Neural cell (in vitro differentiated cells): Measurements from ENCODE around the gene ADGRE2. TPM values are rescaled to one million over a fixed set of nuclear protein-coding genes. Genes with fewer than 3 reads are reported as not detected.
A peak's percentile ranks its signal among the peaks of the same experiment; 100 is the strongest.

Experiments used
- H2AFZ ChIP-seq: fragments of 200-600, 300-800 bp; sonication (generic), shearing (Covaris generic); 2 replicates; pipeline ENCODE4 v1.6.0; 2014; ENCODE audit warnings: low read depth, mild to moderate bottlenecking, antibody characterized with exemption, low read length, moderate library complexity
- H3F3A ChIP-seq: fragments of 200-600 bp; shearing (Covaris generic); 2 replicates; pipeline ENCODE4 v1.6.1; 2016; ENCODE audit warnings: mild to moderate bottlenecking, moderate library complexity, mixed read lengths, antibody characterized with exemption, low read length; ENCODE audit not compliant: insufficient read depth, poor library complexity, severe bottlenecking
- H3K27ac ChIP-seq: fragments of 200-600, 300-800 bp; sonication (generic), shearing (Covaris generic); 2 replicates; pipeline ENCODE4 v1.5.1; 2014; ENCODE audit warnings: mild to moderate bottlenecking, low read length, moderate library complexity
- H3K27me3 ChIP-seq: fragments of 300-800, 200-600 bp; sonication (generic), shearing (Covaris generic); 2 replicates; pipeline ENCODE4 v1.6.0; 2014; ENCODE audit warnings: mild to moderate bottlenecking, low read depth, low read length, moderate library complexity; ENCODE audit not compliant: insufficient read depth
- H3K36me3 ChIP-seq: fragments of 300-800, 200-600 bp; sonication (generic), shearing (Covaris generic); 2 replicates; pipeline ENCODE4 v1.5.1; 2014; ENCODE audit warnings: mild to moderate bottlenecking, antibody characterized with exemption, low read length, moderate library complexity; ENCODE audit not compliant: insufficient read depth
- H3K4me2 ChIP-seq: fragments of 300-800, 200-600 bp; sonication (generic), shearing (Covaris generic); 2 replicates; pipeline ENCODE4 v1.6.0; 2014; ENCODE audit warnings: mild to moderate bottlenecking, low read length
- H3K4me3 ChIP-seq: fragments of 300-800, 200-600 bp; sonication (generic), shearing (Covaris generic); 2 replicates; pipeline ENCODE4 v1.5.1; 2014; ENCODE audit warnings: mild to moderate bottlenecking, low read length, moderate library complexity
- H3K79me2 ChIP-seq: fragments of 200-600 bp; shearing (Covaris generic); replicated peaks from 2 replicates; pipeline ENCODE4 v1.6.0; 2014; ENCODE audit warnings: mild to moderate bottlenecking, low read length, moderate library complexity; ENCODE audit not compliant: insufficient read depth
- H3K9ac ChIP-seq: fragments of 300-800, 200-600 bp; sonication (generic), shearing (Covaris generic); 2 replicates; pipeline ENCODE4 v1.6.1; 2016; ENCODE audit warnings: mild to moderate bottlenecking, low read length, mixed read lengths
- H3K9me2 ChIP-seq: fragments of 200-600 bp; shearing (Covaris generic); 2 replicates; pipeline ENCODE4 v1.6.1; 2016; ENCODE audit warnings: mild to moderate bottlenecking, low read length, mixed read lengths; ENCODE audit not compliant: insufficient read depth
- H3K9me3 ChIP-seq: fragments of 200-600, 300-800 bp; sonication (generic), shearing (Covaris generic); 2 replicates; pipeline ENCODE4 v1.6.1; 2016; ENCODE audit warnings: mild to moderate bottlenecking, mixed run types, low read length, moderate library complexity, mixed read lengths
- H4K20me1 ChIP-seq: fragments of 200-600 bp; shearing (Covaris generic); 2 replicates; pipeline ENCODE4 v1.6.1; 2016; ENCODE audit warnings: mild to moderate bottlenecking, mixed run types; ENCODE audit not compliant: insufficient read depth
- CTCF ChIP-seq: fragments of 450-650 bp; IDR thresholded peaks from 2 replicates; pipeline ENCODE4 v1.5.1; 2014; ENCODE audit warnings: antibody characterized with exemption, mild to moderate bottlenecking, moderate library complexity; ENCODE audit not compliant: poor library complexity, severe bottlenecking
- EP300 ChIP-seq: fragments of 450-650 bp; conservative IDR thresholded peaks from 2 replicates; pipeline ENCODE4 v1.6.1; 2014; ENCODE audit warnings: antibody characterized with exemption, mild to moderate bottlenecking, moderate library complexity; ENCODE audit not compliant: poor library complexity, severe bottlenecking
- EZH2 ChIP-seq: fragments of 200-600, 300-800 bp; shearing (Covaris generic), sonication (generic); IDR thresholded peaks from 2 replicates; pipeline ENCODE4 v1.6.1; 2014; ENCODE audit warnings: antibody characterized with exemption, low read length, borderline replicate concordance, mild to moderate bottlenecking; ENCODE audit not compliant: insufficient read depth, poor library complexity, severe bottlenecking
- MXI1 ChIP-seq: fragments of 450-650 bp; conservative IDR thresholded peaks from 2 replicates; pipeline ENCODE4 v1.6.1; 2014; ENCODE audit warnings: antibody characterized with exemption, mild to moderate bottlenecking; ENCODE audit not compliant: poor library complexity, severe bottlenecking
- POLR2AphosphoS5 ChIP-seq: IDR thresholded peaks from 2 replicates; pipeline ENCODE4 v1.6.1; 2012
- RAD21 ChIP-seq: fragments of 450-650 bp; conservative IDR thresholded peaks from 2 replicates; pipeline ENCODE4 v1.6.1; 2014; ENCODE audit warnings: antibody characterized with exemption, mild to moderate bottlenecking, moderate library complexity
- REST ChIP-seq: IDR thresholded peaks from 2 replicates; pipeline ENCODE4 v1.6.1; 2012; ENCODE audit warnings: borderline replicate concordance
- SMC3 ChIP-seq: fragments of 450-650 bp; conservative IDR thresholded peaks from 2 replicates; pipeline ENCODE4 v1.6.1; 2014; ENCODE audit warnings: antibody characterized with exemption, mild to moderate bottlenecking, moderate library complexity; ENCODE audit not compliant: poor library complexity
- TAF1 ChIP-seq: IDR thresholded peaks from 2 replicates; pipeline ENCODE4 v1.6.1; 2012; ENCODE audit warnings: low read depth
- polyA plus RNA-seq: library from polyadenylated mRNA; depleted of rRNA; stranded (reverse); fragments of >200 nt; gene quantifications from 2 replicates; pipeline ENCODE4 v1.2.3, GENCODE V29; 2014

ADGRE2 gene
- polyA plus RNA-seq, 1 donor from 2014 or later, result not detected

DNA sequence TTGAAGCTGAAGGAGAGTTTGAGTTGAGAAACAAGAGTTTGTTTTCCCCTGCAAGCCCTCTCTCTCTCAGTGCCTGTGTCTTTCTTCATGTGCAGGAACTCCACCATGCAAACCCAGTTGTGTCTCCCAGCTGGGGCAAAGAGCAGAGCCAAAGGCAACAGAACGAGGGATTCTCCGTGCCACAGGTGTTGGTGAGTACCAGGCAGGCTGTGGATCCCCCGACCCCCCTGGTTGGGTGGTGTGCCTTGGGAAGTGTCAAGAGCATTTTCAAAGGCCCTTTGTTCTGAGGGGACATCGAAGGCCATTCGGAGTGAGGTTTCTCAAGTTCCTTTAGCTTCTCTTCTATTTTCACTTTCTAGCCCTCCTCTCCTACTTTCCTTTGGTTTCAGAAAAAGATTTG is 82.9 kb downstream of the ADGRE2 start:
- H2AFZ ChIP-seq, result no peak overlapping the region
- H3K79me2 ChIP-seq, result peaks cover 13% of the 10 kb centered on the region
- H3K4me3 ChIP-seq, result no peak overlapping the region
- H3K9me3 ChIP-seq, result no peaks in the 10 kb centered on the region
- H4K20me1 ChIP-seq, result no peaks in the 10 kb centered on the region
- H3K4me2 ChIP-seq, result no peak overlapping the region
- H3K36me3 ChIP-seq, result peaks cover 4% of the 10 kb centered on the region
- no peaks in the 10 kb centered on the region for H3F3A ChIP-seq
- H3K9me2 ChIP-seq, result no peaks in the 10 kb centered on the region
- TF ChIP-seq CTCF (no peak), RAD21 (no peak), SMC3 (no peak), EZH2 (no peak)
- H3K9ac ChIP-seq, result no peak overlapping the region
- no peak overlapping the region for H3K27ac ChIP-seq
- H3K27me3 ChIP-seq, result no peaks in the 10 kb centered on the region

- Histone ChIP-seq H3K36me3 (peaks cover 4% of the 10 kb centered on the region), H2AFZ (no peak overlapping the region), H3K9me3 (no peaks in the 10 kb centered on the region), H3K4me2 (no peak overlapping the region), H3K27me3 (no peaks in the 10 kb centered on the region), H3F3A (no peaks in the 10 kb centered on the region), H3K9ac (no peak overlapping the region), H4K20me1 (no peaks in the 10 kb centered on the region), H3K79me2 (peaks cover 16% of the 10 kb centered on the region), H3K4me3 (no peak overlapping the region), H3K27ac (no peak overlapping the region), H3K9me2 (no peaks in the 10 kb centered on the region)
- TF ChIP-seq REST, result no peak
- no peak for TF ChIP-seq TAF1
Observed at GRCh38 chr19:14694641-14695266, 83.6 kb downstream of the ADGRE2 start.

GRCh38 chr19:14689598-14690503 is 88.5 kb downstream of the ADGRE2 start, which contains the start of gene ZNF333:
TSS of gene ZNF333 (plus strand) at chr19:14690048. CDS start at chr19:14693492, 3,444 bp downstream.
- Histone ChIP-seq H3F3A (no peaks in the 10 kb centered on the region), H3K9me2 (no peaks in the 10 kb centered on the region), H3K79me2 (peaks cover 16% of the 10 kb centered on the region), H3K4me2 (peak within 1 kb of the TSS; percentile 78), H3K36me3 (no peaks in the 10 kb centered on the region), H3K9ac (peak within 1 kb of the TSS; percentile 82), H3K4me3 (peak within 1 kb of the TSS; percentile 93), H2AFZ (peak within 1 kb of the TSS; percentile 69), H4K20me1 (no peaks in the 10 kb centered on the region), H3K9me3 (no peaks in the 10 kb centered on the region), H3K27ac (peak within 1 kb of the TSS; percentile 93), H3K27me3 (no peaks in the 10 kb centered on the region)
- peak; percentile 41 for TF ChIP-seq EP300
- TF ChIP-seq SMC3, result no peak
- no peak for TF ChIP-seq EZH2
- peak; percentile 23 for TF ChIP-seq RAD21
- no peak for TF ChIP-seq REST
- TF ChIP-seq POLR2AphosphoS5, result peak; percentile 89
- TF ChIP-seq TAF1, result peak; percentile 58
- TF ChIP-seq MXI1, result peak; percentile 82
